ENCODE data around the gene COL20A1.
"Not testable (repeated sequence)": the region's sequence is repeated elsewhere in the genome, so short reads cannot be mapped to it uniquely, and the experiment has no call there.

COL20A1 gene

GRCh38 chr20:63292904-63293303 is at the start of gene COL20A1:
TSS of gene COL20A1 (plus strand) at chr20:63293186. CDS start at chr20:63295108, 1,922 bp downstream.
- no peak for DNase-seq

- DNase-seq = no peak
Measured at GRCh38 chr20:63243604-63244247, 49.3 kb upstream of the COL20A1 start.

GRCh38 chr20:63244468-63244867 is 48.5 kb upstream of the COL20A1 start:
- DNase-seq = no peak

GRCh38 chr20:63246490-63247288 is 46.3 kb upstream of the COL20A1 start:
- DNase-seq = no peak

GRCh38 chr20:63247671-63248228 is 45.2 kb upstream of the COL20A1 start:
- DNase-seq = no peak

- DNase-seq = no peak
Measured at GRCh38 chr20:63248835-63249591, 44.0 kb upstream of the COL20A1 start.

- no peak for DNase-seq
Measured at GRCh38 chr20:63249891-63250290, 43.1 kb upstream of the COL20A1 start.

- not testable (repeated sequence) for DNase-seq
Measured at GRCh38 chr20:63251350-63251749, 41.6 kb upstream of the COL20A1 start.

GRCh38 chr20:63252284-63252711 is 40.7 kb upstream of the COL20A1 start:
- no peak for DNase-seq

- no peak for DNase-seq
Measured at GRCh38 chr20:63253065-63253437, 39.9 kb upstream of the COL20A1 start.

GRCh38 chr20:63253438-63254231 is 39.4 kb upstream of the COL20A1 start:
- DNase-seq = no peak

- no peak for DNase-seq
Measured at GRCh38 chr20:63254232-63254605, 38.8 kb upstream of the COL20A1 start, which contains the start of gene NKAIN4. TSS of gene NKAIN4 (minus strand) at chr20:63254463. CDS start at chr20:63254450, 13 bp downstream.

- no peak for DNase-seq
Measured at GRCh38 chr20:63254606-63255384, 38.2 kb upstream of the COL20A1 start.

GRCh38 chr20:63255931-63256704 is 36.9 kb upstream of the COL20A1 start:
- DNase-seq = no peak

- DNase-seq = no peak
Measured at GRCh38 chr20:63256954-63257353, 36.0 kb upstream of the COL20A1 start.

- no peak for DNase-seq
Measured at GRCh38 chr20:63257629-63258028, 35.4 kb upstream of the COL20A1 start.

- DNase-seq = no peak
Measured at GRCh38 chr20:63258781-63259180, 34.2 kb upstream of the COL20A1 start.

GRCh38 chr20:63259734-63260460 is 33.1 kb upstream of the COL20A1 start:
- DNase-seq = no peak

- no peak for DNase-seq
Measured at GRCh38 chr20:63260521-63260920, 32.5 kb upstream of the COL20A1 start.

Data from activated CD4-positive, alpha-beta T cell treated with anti-CD3 and anti-CD28 coated beads, Interleukin-2, amount 50 U/mL, for 4 hours (primary cell).